GM23338 (cell line): Measurements from ENCODE around the gene PPFIA2. TPM values are rescaled to one million over a fixed set of nuclear protein-coding genes. Genes with fewer than 3 reads are reported as not detected.

Experiments used
- ATAC-seq: fragments of 200-7000 bp; cut with Tn5 transposase; 3 replicates; pipeline ENCODE4 v1.9.1; 2020
- DNase-seq: peaks from one replicate; pipeline ENCODE4 v3.0.0-alpha.2; 2015; ENCODE audit warnings: low spot score
- H2AFZ ChIP-seq: fragments of 200-600 bp; sonication (generic); 2 replicates; pipeline ENCODE4 v1.8.0; 2016; ENCODE audit warnings: antibody characterized with exemption, mild to moderate bottlenecking, moderate library complexity
- H3F3A ChIP-seq: fragments of 200-600 bp; sonication (generic); replicated peaks from 2 replicates; pipeline ENCODE4 v1.8.0; 2017; ENCODE audit warnings: antibody characterized with exemption, mixed run types, low read depth
- H3K27ac ChIP-seq: fragments of 200-600 bp; sonication (generic); 2 replicates; pipeline ENCODE4 v1.6.1; 2016; ENCODE audit warnings: low read depth
- H3K27me3 ChIP-seq: fragments of 200-600 bp; sonication (generic); 2 replicates; pipeline ENCODE4 v1.8.0; 2016; ENCODE audit warnings: mild to moderate bottlenecking, mixed run types, moderate library complexity; ENCODE audit not compliant: insufficient read depth
- H3K36me3 ChIP-seq: fragments of 200-600 bp; sonication (generic); 2 replicates; pipeline ENCODE4 v1.8.0; 2016; ENCODE audit warnings: mild to moderate bottlenecking; ENCODE audit not compliant: insufficient read depth
- H3K4me1 ChIP-seq: fragments of 200-600 bp; sonication (generic); 2 replicates; pipeline ENCODE4 v1.8.0; 2016; ENCODE audit warnings: mild to moderate bottlenecking, moderate library complexity; ENCODE audit not compliant: insufficient read depth
- H3K4me2 ChIP-seq: fragments of 200-600 bp; sonication (generic); 2 replicates; pipeline ENCODE4 v1.7.1; 2017; ENCODE audit warnings: mixed run types
- H3K4me3 ChIP-seq: fragments of 200-600 bp; sonication (generic); 2 replicates; pipeline ENCODE4 v1.6.1; 2016; ENCODE audit warnings: mixed run types
- H3K79me2 ChIP-seq: fragments of 200-600 bp; sonication (generic); replicated peaks from 2 replicates; pipeline ENCODE4 v1.8.0; 2017; ENCODE audit warnings: mild to moderate bottlenecking; ENCODE audit not compliant: insufficient read depth
- H3K9me2 ChIP-seq: fragments of 200-600 bp; sonication (generic); 2 replicates; pipeline ENCODE4 v1.8.0; 2017; ENCODE audit not compliant: insufficient read depth
- H4K20me1 ChIP-seq: fragments of 200-600 bp; sonication (generic); replicated peaks from 2 replicates; pipeline ENCODE4 v1.8.0; 2017; ENCODE audit warnings: mild to moderate bottlenecking; ENCODE audit not compliant: insufficient read depth
- H3K27ac Mint-ChIP-seq: 2 replicates; pipeline ENCODE4 v1.8.0; 2020; ENCODE audit warnings: inconsistent platforms, mild to moderate bottlenecking, moderate library complexity, mixed read lengths
- H3K27me3 Mint-ChIP-seq: 3 replicates; pipeline ENCODE4 v1.8.0; 2022; ENCODE audit warnings: low read depth, mild to moderate bottlenecking, moderate library complexity, mixed read lengths, inconsistent platforms; ENCODE audit not compliant: insufficient read depth, poor library complexity
- H3K36me3 Mint-ChIP-seq: 3 replicates; pipeline ENCODE4 v1.8.0; 2021; ENCODE audit warnings: low read depth, mild to moderate bottlenecking, inconsistent platforms, moderate library complexity, mixed read lengths
- H3K4me1 Mint-ChIP-seq: 3 replicates; pipeline ENCODE4 v1.8.0; 2020; ENCODE audit warnings: mild to moderate bottlenecking, inconsistent platforms, mixed read lengths
- H3K4me3 Mint-ChIP-seq: 3 replicates; pipeline ENCODE4 v1.8.0; 2021; ENCODE audit warnings: moderate library complexity, mild to moderate bottlenecking, inconsistent platforms, mixed read lengths
- H3K9me3 Mint-ChIP-seq: 3 replicates; pipeline ENCODE4 v1.8.0; 2020; ENCODE audit warnings: moderate library complexity, mild to moderate bottlenecking, inconsistent platforms, mixed read lengths
- JUNB ChIP-seq: IDR thresholded peaks from one replicate; pipeline ENCODE4 v1.6.1; 2016; ENCODE audit warnings: antibody characterized with exemption; ENCODE audit not compliant: unreplicated experiment
- POLR2AphosphoS5 ChIP-seq: IDR thresholded peaks from 2 replicates; pipeline ENCODE4 v1.6.1; 2016; ENCODE audit warnings: antibody characterized with exemption, low read depth
- REST ChIP-seq: IDR thresholded peaks from one replicate; pipeline ENCODE4 v1.6.1; 2018; ENCODE audit warnings: antibody characterized with exemption; ENCODE audit not compliant: unreplicated experiment
- ZNF462 ChIP-seq: fragments of 250-450 bp; sonication (Bioruptor Pico); IDR thresholded peaks from 2 replicates; pipeline ENCODE4 v1.5.0; 2020; ENCODE audit warnings: mild to moderate bottlenecking, moderate library complexity
- polyA plus RNA-seq: library from polyadenylated mRNA; unstranded; fragments of >200 nt; fragmentation: Nextera tagmentation; extraction: Ambion mirVana; gene quantifications from 2 replicates; pipeline ENCODE4 v1.2.1, GENCODE V29; 2016
- total RNA-seq: library from RNA; depleted of rRNA; stranded (reverse); fragments of >200 nt; shearing (Covaris generic); gene quantifications from 2 replicates; pipeline ENCODE4 v1.2.3, GENCODE V29; 2014
- TF ChIP-seq, protein P1 (sequence below): IDR thresholded peaks from 2 replicates; pipeline ENCODE4 v1.6.1; 2016; ENCODE audit warnings: antibody characterized with exemption

PPFIA2 gene
- total and polyA plus RNA-seq, 2 experiments from 2014 or later: 5.4 to 7.2 TPM

DNA sequence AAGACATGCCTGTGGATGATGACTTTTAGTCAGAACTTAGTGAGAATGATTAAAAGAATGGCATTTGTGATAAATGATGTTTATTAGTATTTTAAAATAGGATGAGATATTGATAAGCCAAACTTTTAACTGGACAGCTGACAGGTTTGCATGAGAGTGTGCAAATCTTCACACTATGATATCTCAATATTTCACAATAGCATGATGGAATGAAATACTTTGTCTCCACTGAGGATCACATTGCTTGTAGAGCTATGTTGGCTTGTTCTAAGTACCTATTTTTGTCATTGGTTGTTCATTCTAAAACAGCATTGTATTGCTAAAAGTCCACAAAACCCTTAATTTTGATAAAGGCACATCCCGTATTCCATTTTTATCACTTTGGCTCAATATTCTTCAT is 359.1 kb downstream of the PPFIA2 start (continued):
- TF ChIP-seq ZNF462 (CRISPR knock-in tag): no peak

DNA sequence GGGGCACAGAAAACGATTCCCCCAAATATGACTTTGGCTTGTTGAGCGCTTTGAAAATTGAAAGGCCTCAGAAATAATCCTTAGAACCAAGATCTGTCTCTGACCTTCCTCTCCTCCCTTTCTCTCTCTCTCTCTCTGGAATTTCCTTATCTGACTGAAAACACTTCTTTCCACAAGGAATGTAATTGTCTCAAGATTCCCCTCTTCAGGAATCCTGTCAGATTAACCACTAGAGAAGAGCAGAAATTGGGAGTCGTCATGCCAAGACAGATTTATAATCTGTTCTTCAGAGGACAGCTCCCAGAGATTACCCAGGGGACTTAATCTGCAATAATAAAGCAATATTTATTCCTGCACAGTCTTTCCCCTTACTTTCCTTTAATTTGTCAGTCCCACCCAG is 363.7 kb downstream of the PPFIA2 start:
- no peaks in the 10 kb centered on the region for H3K27me3 Mint-ChIP-seq
- Histone ChIP-seq H3K4me2 (no peak overlapping the region), H3K4me3 (no peak overlapping the region), H3K79me2 (no peaks in the 10 kb centered on the region), H3F3A (no peaks in the 10 kb centered on the region), H2AFZ (no peak overlapping the region), H3K4me1 (no peaks in the 10 kb centered on the region), H3K36me3 (no peaks in the 10 kb centered on the region), H3K9me2 (no peaks in the 10 kb centered on the region), H4K20me1 (no peaks in the 10 kb centered on the region), H3K27me3 (no peaks in the 10 kb centered on the region), H3K27ac (no peak overlapping the region)
- H3K36me3 Mint-ChIP-seq: no peaks in the 10 kb centered on the region
- H3K27ac Mint-ChIP-seq: no peak overlapping the region
- H3K9me3 Mint-ChIP-seq: no peaks in the 10 kb centered on the region
- ATAC-seq (no peak), DNase-seq (no peak)
- H3K4me1 Mint-ChIP-seq: no peaks in the 10 kb centered on the region
- no peak overlapping the region for H3K4me3 Mint-ChIP-seq
- no peak for TF ChIP-seq POLR2AphosphoS5
- TF ChIP-seq, protein P1, sequence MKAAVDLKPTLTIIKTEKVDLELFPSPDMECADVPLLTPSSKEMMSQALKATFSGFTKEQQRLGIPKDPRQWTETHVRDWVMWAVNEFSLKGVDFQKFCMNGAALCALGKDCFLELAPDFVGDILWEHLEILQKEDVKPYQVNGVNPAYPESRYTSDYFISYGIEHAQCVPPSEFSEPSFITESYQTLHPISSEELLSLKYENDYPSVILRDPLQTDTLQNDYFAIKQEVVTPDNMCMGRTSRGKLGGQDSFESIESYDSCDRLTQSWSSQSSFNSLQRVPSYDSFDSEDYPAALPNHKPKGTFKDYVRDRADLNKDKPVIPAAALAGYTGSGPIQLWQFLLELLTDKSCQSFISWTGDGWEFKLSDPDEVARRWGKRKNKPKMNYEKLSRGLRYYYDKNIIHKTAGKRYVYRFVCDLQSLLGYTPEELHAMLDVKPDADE: no peak
- no peak for TF ChIP-seq REST
- no peak for TF ChIP-seq JUNB
- no peak for TF ChIP-seq ZNF462 (CRISPR knock-in tag)
